GM21526 (cell line): ENCODE data around the gene PEX12.
"Not testable (repeated sequence)": the region's sequence is repeated elsewhere in the genome, so short reads cannot be mapped to it uniquely, and the experiment has no call there.

ENCODE experiments used
- ATAC-seq: cut with Tn5 transposase; IDR thresholded peaks from one replicate; pipeline ENCODE4 v1.9.1; 2021; ENCODE audit warnings: moderate library complexity; ENCODE audit not compliant: unreplicated experiment, low FRiP score

PEX12 gene

DNA sequence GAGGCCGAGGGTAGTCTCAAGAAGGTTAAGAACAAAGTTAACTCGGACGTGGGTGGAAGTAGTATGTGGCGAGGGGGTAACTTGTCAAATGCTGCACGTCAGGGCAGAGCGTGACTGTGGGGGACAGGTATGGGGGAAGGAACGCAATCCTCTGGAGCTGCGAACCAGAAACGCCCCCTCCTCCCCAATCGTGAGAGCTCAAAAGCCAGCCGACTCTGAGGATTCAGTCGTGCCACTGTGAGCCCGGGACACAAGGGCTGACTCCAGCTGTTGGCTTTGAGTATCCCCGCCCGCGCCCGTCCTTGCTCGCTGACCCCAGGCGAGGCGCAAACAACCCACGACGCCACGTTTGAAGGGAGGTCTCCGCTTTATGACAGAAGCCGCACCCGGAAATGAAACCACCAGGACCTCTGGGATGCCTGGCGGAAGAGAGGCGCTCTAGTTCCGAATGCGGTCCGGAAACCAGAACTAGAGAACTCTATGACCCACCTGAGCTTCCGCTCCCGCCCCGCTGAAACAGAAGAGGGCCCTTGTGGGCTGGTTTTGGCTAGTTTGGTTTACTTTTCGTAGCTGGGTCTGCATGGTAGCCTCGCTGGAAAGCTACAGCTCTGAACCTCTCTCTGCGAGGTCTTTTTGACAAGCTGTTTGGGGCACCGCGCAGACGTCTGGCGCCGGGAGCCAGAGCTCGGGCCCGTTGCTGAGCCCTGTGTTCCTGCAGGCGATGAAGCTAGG, at the start of gene PEX12:
Gene PEX12 (minus strand): TSS at position 375 of the 732 bp plus-strand sequence. CDS start 550 bp downstream, outside the sequence.
- peak; percentile 74 for ATAC-seq

DNA sequence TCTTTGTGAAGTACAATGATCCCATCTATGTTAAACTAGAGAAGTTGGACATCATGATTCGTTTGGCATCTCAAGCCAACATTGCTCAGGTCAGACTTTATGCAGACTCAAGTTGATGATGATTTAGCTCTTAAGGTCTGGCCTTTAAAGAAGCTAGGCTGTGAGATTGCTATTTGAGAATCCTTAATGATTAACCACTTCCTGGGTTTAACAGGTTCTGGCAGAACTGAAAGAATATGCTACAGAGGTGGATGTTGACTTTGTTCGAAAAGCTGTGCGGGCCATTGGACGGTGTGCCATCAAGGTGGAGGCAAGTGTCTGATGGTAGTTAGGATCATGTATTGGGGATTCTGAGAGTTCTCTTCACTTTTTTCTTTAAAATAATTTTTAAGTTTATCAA, 49.0 kb upstream of the PEX12 start:
- no peak for ATAC-seq

- no peak for ATAC-seq
Observed at GRCh38 chr17:35621768-35622167, 43.4 kb upstream of the PEX12 start.

DNA sequence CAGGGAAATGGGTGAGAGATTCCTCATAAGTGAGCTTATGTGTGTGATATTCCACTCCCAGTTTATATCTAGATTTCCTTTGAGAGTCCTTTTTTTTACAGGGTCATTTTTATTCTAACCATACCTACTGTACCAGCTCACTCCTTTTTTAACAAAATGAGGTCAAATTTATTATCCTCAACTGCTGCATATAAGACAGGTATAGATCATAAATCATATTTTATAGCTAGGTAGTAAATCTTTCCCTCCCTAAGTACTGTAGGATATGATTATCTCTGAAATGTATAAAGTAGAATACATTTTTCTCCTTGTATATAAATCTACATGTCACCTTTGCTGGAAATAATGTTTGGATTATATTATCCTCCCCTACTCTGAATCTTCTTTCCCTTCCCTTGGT, 40.3 kb upstream of the PEX12 start:
- no peak for ATAC-seq

DNA sequence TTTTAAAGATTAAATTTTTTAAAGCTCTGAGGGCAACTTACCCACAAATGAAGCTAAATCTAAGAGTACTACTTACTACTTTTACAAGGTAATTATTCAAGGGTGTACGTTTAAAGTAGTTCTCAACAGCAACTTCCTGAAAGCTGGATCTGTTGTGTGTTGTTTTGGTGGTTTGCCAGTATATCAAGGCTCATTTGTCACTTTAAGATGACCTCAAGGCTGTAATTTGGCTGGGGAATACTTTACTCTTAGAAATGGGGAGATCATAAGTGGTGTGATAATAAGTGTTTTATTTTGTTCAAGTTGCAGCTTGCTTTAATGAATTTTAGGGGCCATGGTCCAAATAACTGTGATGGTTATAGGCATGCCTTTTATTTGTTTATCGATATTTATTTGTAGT, 39.1 kb upstream of the PEX12 start:
- ATAC-seq = no peak

GRCh38 chr17:35616536-35616935, 38.2 kb upstream of the PEX12 start:
- ATAC-seq = no peak

GRCh38 chr17:35614810-35615209, 36.4 kb upstream of the PEX12 start:
- ATAC-seq = no peak

- ATAC-seq = no peak
Observed at GRCh38 chr17:35612924-35613521, 34.7 kb upstream of the PEX12 start.

- not testable (repeated sequence) for ATAC-seq
Observed at GRCh38 chr17:35610746-35611145, 32.4 kb upstream of the PEX12 start.

- no peak for ATAC-seq
Observed at GRCh38 chr17:35609831-35610230, 31.5 kb upstream of the PEX12 start.

DNA sequence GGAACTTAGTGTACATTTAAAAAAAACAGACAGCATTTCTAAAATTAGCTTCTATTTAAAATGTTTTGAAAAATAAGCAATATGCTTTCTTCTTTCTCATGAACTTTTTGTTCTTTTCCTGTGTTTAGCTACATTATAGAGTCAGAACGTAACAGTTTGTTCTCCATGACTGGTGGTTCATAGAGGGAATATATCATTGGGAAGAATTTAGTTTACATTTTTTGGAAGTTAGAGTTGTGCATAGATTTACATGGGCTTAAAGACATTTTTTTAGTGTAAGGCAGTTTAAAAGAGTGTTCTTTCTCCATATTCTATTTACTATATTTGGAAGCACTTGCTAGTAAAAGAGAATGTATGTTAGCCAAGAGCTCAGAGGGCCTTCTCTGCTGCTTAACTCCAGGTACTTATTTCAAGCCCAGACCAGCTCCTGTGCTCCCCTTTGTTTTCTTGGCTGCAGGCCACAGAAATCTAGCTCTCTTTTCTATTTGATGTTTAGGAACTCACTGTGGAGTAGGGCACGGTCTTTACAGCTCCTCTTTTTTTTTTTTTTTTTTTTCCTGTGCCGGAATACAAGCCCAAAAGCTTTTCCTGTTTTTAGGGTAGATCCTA, 29.0 kb upstream of the PEX12 start:
- ATAC-seq = no peak

DNA sequence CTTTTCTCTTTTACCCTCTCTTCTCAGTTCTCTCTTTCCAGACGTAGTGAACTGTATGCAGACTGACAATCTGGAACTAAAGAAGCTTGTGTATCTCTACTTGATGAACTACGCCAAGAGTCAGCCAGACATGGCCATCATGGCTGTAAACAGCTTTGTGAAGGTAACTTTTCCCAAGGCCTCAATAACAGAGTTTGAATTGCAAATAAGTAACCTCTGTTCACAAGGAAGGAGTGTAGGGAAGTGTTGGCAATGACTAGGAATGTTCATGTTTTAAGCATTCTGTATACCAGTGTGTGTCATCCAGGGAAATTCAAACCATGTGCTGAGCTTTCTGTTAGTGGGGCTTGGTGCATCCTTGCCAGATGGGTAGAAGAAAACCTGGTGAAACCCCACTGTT, 27.3 kb upstream of the PEX12 start:
- no peak for ATAC-seq

DNA sequence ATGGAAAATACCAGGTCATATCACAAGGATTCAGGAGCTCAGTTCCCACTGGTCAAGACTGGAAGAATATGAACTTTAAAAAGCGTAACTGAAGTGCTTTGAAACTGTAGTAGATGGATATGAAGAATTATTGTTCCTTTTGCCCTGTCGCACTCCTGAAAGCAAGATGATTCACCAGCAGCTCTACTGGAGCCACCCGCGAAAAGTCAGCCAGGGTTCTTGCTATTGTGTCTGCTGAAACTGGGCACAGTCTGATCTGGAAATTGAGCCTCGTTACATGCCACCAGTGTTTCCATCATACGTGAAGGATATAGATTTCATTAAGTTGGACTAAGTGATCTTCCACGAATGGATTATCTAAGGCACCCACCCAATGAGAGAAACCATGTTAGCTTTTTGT, 25.3 kb upstream of the PEX12 start:
- no peak for ATAC-seq

DNA sequence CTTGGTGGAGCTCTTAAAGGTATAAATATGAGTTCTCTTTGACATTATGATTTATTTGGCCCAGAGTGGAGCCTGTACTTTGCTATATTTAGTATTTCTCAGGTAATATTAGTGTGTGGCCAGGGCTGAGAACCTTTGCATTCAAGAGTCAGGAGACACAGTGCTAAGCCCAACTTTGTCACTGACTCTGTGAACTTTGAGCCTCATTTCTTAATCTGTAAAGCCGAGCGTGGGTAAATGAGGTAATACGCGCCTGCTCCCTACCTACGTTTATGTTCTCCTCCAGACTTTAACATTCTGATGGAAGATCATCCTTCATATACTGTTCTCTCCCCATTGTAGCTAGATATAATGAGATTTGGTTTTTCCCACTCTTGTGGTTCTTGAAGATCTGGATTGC, 19.2 kb upstream of the PEX12 start:
- ATAC-seq = no peak

- ATAC-seq = no peak
Observed at GRCh38 chr17:35596530-35597233, 18.3 kb upstream of the PEX12 start.

DNA sequence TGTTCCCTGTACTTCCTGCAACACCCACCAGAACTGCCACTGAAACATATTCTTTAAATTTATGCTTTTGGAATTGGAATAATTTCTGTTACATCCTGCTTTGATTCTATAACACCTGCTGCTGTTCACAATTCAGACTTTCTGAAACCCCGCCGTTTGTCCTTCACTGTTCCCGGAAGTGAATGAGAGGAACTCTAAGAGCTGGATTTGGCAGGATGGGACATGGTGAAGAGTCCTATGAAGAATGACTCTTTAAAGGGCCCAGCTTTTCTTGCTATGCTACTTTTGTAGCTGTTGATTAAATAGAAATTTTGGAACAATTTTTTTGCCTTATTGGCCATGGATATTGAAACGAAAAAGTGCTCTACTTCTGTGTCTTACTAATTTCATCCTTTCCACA, 17.7 kb upstream of the PEX12 start:
- no peak for ATAC-seq

DNA sequence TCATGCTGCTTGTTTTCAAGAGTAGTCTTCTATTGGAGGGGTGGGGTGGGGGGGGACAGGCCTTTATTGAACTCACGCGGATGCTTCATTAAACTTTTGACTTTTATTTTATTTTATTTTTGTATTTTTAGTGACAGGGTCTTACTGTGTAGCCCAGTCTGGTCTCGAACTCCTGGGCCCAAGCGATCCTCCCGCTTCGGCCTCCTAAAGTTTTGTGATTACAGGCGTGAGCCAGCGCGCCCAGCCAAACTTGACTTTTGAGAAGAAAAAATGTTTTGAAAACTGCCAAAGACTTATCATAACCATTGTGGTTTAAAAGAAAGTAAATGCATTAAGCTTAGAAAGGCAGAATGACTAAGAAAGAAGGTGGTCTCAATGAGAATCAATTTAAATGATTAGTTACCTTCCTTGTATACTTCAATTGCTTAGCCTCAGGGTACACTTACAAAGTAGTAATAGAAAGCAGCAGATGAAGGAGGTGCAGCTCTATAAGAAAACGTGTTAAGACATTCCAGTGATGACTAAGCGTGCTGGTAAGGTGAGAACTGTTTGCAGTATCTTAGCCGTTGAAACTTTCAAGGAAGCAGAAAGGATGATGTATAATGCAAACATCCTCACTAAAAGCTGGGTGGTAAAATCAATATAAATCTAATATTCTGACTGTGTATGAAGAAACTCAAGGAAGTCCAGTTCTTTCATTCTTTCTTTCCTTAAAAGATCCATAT, 10.0 kb upstream of the PEX12 start:
- ATAC-seq = no peak

DNA sequence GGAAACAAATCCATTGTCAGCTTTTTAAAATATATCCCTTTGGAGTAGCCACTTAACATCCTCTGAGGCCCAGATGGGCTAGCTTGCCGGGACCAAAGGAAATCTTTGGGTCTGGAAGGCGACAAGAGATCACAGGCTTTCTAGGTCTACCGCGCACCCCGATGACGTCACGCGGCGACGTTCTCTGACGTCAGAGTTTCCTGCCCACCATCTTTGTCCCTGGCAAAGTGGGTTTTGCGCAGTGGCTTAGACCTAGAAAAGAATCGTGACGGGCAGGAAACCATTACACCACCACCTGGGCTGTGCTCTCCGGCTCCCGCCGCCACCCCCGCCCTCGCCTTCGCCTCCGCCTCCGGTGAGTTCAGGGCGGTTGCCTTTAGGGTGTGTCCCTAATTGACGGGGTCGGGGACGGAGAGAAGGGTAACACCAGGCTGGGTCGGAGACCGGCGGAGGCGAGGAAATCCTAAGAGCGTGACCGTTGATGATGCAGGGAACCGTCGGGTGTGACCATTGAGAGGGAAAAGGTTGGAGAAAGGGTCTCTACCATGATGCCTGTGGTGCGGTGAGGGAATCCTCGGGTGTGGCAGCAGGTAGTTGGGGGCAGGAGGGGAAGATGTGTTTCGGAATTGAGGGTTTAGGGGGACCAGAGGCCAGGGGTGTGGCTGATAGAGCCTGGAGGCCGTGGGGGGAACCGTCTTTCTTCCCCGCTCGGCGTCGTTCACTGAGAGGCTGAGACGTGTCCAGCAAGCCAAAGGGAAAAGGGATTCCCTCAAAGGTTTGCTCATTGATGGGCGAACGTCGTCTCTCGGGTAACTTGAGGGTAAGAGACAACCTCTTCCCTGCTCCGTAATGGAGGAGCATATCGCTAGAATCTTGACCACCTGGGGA, 8.9 kb upstream of the PEX12 start, which contains the start of gene AP2B1:
Gene AP2B1 (plus strand): TSS at position 249 of the 888 bp plus-strand sequence. CDS start 6,709 bp downstream, outside the sequence.
- peak; percentile 81 for ATAC-seq

- ATAC-seq = peak; percentile 5
Observed at GRCh38 chr17:35586569-35587073, 8.2 kb upstream of the PEX12 start.
